Keratinocyte (primary cell): ENCODE data around the gene MN1.

Experiments
- EZH2 ChIP-seq: IDR thresholded peaks from one replicate; pipeline ENCODE4 v1.6.1; 2012; ENCODE audit warnings: inconsistent platforms, mild to moderate bottlenecking, low read length, moderate library complexity
- TF ChIP-seq, protein P1 (sequence below), 3 experiments: IDR thresholded peaks in 1 of 3; conservative IDR thresholded peaks in 1 of 3; optimal IDR thresholded peaks in 1 of 3; 2 replicates in 2 of 3; 3 replicates in 1 of 3; pipeline versions ENCODE3 to v1.5.1; 2011; ENCODE audit warnings: low read length in 3 of 3, mild to moderate bottlenecking in 3 of 3, moderate library complexity in 2 of 3, control low read depth in 1 of 3, inconsistent platforms in 1 of 3; ENCODE audit not compliant: insufficient read depth in 2 of 3; ENCODE audit errors: extremely low read depth in 1 of 3

DNA sequence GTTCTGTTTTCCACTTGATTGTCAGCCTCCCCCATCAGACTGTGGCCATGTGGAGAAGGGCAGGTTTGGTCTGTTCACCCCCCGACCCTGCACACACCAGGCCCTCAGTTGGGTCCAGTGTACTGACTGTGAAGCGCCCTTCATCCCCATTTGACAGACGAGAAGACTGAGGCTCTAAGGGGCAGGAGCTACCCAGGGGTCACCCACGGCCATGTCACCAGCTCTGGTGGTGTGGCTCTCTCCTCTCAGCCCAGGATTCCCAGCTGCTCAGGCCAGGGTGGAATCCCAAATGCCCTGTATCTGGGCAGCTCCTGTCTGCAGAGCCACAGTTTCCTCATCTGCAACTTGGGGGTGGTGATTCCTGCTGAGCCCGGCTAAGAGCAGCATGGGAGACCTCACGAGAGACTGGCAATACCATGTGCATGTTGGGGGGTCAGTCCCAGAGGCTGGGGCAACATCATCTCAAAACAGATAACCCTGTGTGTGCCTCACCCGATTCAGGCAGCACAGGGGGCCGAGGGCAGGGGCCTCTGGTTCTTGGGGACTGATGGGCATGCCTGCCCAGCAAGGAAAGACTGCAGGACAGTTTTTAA, 46.6 kb downstream of the MN1 start:
- TF ChIP-seq, protein P1, sequence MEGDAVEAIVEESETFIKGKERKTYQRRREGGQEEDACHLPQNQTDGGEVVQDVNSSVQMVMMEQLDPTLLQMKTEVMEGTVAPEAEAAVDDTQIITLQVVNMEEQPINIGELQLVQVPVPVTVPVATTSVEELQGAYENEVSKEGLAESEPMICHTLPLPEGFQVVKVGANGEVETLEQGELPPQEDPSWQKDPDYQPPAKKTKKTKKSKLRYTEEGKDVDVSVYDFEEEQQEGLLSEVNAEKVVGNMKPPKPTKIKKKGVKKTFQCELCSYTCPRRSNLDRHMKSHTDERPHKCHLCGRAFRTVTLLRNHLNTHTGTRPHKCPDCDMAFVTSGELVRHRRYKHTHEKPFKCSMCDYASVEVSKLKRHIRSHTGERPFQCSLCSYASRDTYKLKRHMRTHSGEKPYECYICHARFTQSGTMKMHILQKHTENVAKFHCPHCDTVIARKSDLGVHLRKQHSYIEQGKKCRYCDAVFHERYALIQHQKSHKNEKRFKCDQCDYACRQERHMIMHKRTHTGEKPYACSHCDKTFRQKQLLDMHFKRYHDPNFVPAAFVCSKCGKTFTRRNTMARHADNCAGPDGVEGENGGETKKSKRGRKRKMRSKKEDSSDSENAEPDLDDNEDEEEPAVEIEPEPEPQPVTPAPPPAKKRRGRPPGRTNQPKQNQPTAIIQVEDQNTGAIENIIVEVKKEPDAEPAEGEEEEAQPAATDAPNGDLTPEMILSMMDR (optimal IDR thresholded peaks at IDR 0.05 in 1 of 3, IDR thresholded peaks at IDR 0.05 in 1 of 3, conservative IDR thresholded peaks at IDR 0.05 in 1 of 3; ENCODE audit: extremely low read depth in 1 of 3, insufficient read depth in 2 of 3, low read length in 3 of 3), result no peak
- TF ChIP-seq EZH2, result no peak
